HEK293T (cell line): ENCODE data around the gene PDCD6IP.

Source experiments
- CTCF ChIA-PET: fragments of 350-600 bp; formaldehyde crosslinking; extraction: SDS; loops from one replicate; lab custom pipeline; 2021; ENCODE audit warnings: antibody characterized with exemption, inconsistent platforms; lab: Yijun Ruan, JAX
- POLR2A ChIA-PET: fragments of 350-600 bp; formaldehyde crosslinking; extraction: SDS; loops from one replicate; lab custom pipeline; 2020; ENCODE audit warnings: antibody characterized with exemption, inconsistent platforms; lab: Yijun Ruan, JAX
- DNase-seq: peaks from one replicate; pipeline ENCODE4 v3.0.0; 2012; ENCODE audit warnings: mixed read lengths; ENCODE audit errors: extremely low spot score
- ARNT ChIP-seq: fragments of 450-650 bp; IDR thresholded peaks from 2 replicates; pipeline ENCODE4 v1.6.1; 2017; ENCODE audit warnings: mild to moderate bottlenecking
- BHLHE40 ChIP-seq: fragments of 450-650 bp; IDR thresholded peaks from 2 replicates; pipeline ENCODE4 v1.6.1; 2016; ENCODE audit warnings: mild to moderate bottlenecking, moderate library complexity, borderline replicate concordance
- CTBP1 ChIP-seq: fragments of 450-650 bp; IDR thresholded peaks from 2 replicates; pipeline ENCODE4 v1.6.1; 2016; ENCODE audit warnings: borderline replicate concordance
- ELF4 ChIP-seq: fragments of 450-650 bp; IDR thresholded peaks from 2 replicates; pipeline ENCODE4 v1.6.1; 2017; ENCODE audit warnings: antibody characterized with exemption
- FOXA1 ChIP-seq: fragments of 450-650 bp; IDR thresholded peaks from 2 replicates; pipeline ENCODE4 v1.6.1; 2016; ENCODE audit warnings: mild to moderate bottlenecking
- FOXK2 ChIP-seq: fragments of 450-650 bp; IDR thresholded peaks from 2 replicates; pipeline ENCODE4 v1.6.1; 2016; ENCODE audit warnings: mild to moderate bottlenecking
- FOXM1 ChIP-seq: fragments of 450-650 bp; IDR thresholded peaks from 2 replicates; pipeline ENCODE4 v1.6.1; 2017; ENCODE audit warnings: mild to moderate bottlenecking, borderline replicate concordance
- HDGF ChIP-seq: fragments of 450-650 bp; IDR thresholded peaks from 2 replicates; pipeline ENCODE4 v1.6.1; 2017; ENCODE audit warnings: antibody characterized with exemption, borderline replicate concordance
- L3MBTL2 ChIP-seq: fragments of 450-650 bp; conservative IDR thresholded peaks from 2 replicates; pipeline ENCODE4 v1.6.1; 2016; ENCODE audit warnings: mild to moderate bottlenecking
- LEF1 ChIP-seq: fragments of 450-650 bp; IDR thresholded peaks from 2 replicates; pipeline ENCODE4 v1.6.1; 2017; ENCODE audit warnings: mild to moderate bottlenecking, borderline replicate concordance
- NFRKB ChIP-seq: fragments of 450-650 bp; IDR thresholded peaks from 2 replicates; pipeline ENCODE4 v1.6.1; 2016; ENCODE audit warnings: mild to moderate bottlenecking, moderate library complexity
- PKNOX1 ChIP-seq: fragments of 450-650 bp; IDR thresholded peaks from 2 replicates; pipeline ENCODE4 v1.6.1; 2016
- SP1 ChIP-seq: fragments of 450-650 bp; IDR thresholded peaks from 2 replicates; pipeline ENCODE4 v1.6.1; 2017
- SUZ12 ChIP-seq: fragments of 450-650 bp; IDR thresholded peaks from 2 replicates; pipeline ENCODE4 v1.6.1; 2016; ENCODE audit warnings: mild to moderate bottlenecking
- TARDBP ChIP-seq: fragments of 450-650 bp; IDR thresholded peaks from 2 replicates; pipeline ENCODE4 v1.6.1; 2016
- ZNF384 ChIP-seq: fragments of 450-650 bp; IDR thresholded peaks from 2 replicates; pipeline ENCODE4 v1.6.1; 2016

The PDCD6IP gene

GRCh38 chr3:33792167-33792892 lies 6.1 kb upstream of the PDCD6IP start:
- TF ChIP-seq HDGF (no peak), FOXK2 (no peak), SUZ12 (no peak), SP1 (no peak), ZNF384 (no peak), PKNOX1 (no peak), ELF4 (no peak), TARDBP (no peak), BHLHE40 (no peak), FOXM1 (no peak), L3MBTL2 (no peak), CTBP1 (no peak), NFRKB (no peak), ARNT (no peak), LEF1 (no peak), FOXA1 (no peak)
- POLR2A ChIA-PET: no interaction called here
- no peak for DNase-seq
- CTCF ChIA-PET: interaction anchor here (0.6 kb wide), 1 partner anchor 10 kb away, joined by 3 read pairs; no protein-coding TSS in a partner anchor

GRCh38 chr3:33795131-33795530 lies 3.3 kb upstream of the PDCD6IP start:
- ChIA-PET POLR2A (no interaction called here), CTCF (interaction anchor here (0.6 kb wide), 1 partner anchor 245 kb away, joined by 6 read pairs; no protein-coding TSS in a partner anchor)
- DNase-seq: no peak
- TF ChIP-seq TARDBP (no peak), CTBP1 (no peak), PKNOX1 (no peak), FOXM1 (no peak), FOXK2 (no peak), BHLHE40 (no peak), ARNT (no peak), SP1 (no peak), SUZ12 (no peak), L3MBTL2 (no peak), LEF1 (no peak), FOXA1 (no peak), ZNF384 (no peak), NFRKB (no peak), ELF4 (no peak), HDGF (no peak)

GRCh38 chr3:33795856-33796536 lies 2.4 kb upstream of the PDCD6IP start:
- TF ChIP-seq SUZ12 (no peak), NFRKB (no peak), LEF1 (no peak), FOXK2 (no peak), TARDBP (no peak), L3MBTL2 (no peak), SP1 (no peak), CTBP1 (no peak), PKNOX1 (no peak), ELF4 (no peak), BHLHE40 (no peak), FOXM1 (no peak), ZNF384 (no peak), FOXA1 (no peak), ARNT (no peak), HDGF (no peak)
- ChIA-PET CTCF (interaction anchor here (0.6 kb wide), 1 partner anchor 244 kb away, joined by 6 read pairs; no protein-coding TSS in a partner anchor), POLR2A (no interaction called here)
- DNase-seq: no peak

GRCh38 chr3:33798113-33798417 lies 365 bp upstream of the PDCD6IP start:
- TF ChIP-seq CTBP1: no peak
- 0 out of 2 replicates have a peak, but pooled peaks have one; percentile 21 for TF ChIP-seq FOXK2
- ChIA-PET POLR2A (interaction anchor here (0.6 to 2.6 kb wide), 13 partner anchors 8 to 359 kb away, joined by 3 to 15 read pairs (median 4); partner anchors contain the start of gene UBP1), CTCF (interaction anchor here (0.6 to 3.5 kb wide), 3 partner anchors 11 to 155 kb away, joined by 4 to 16 read pairs (median 6); no protein-coding TSS in a partner anchor)
- no peak for DNase-seq

- CTCF ChIA-PET: interaction anchor here (0.6 to 3.5 kb wide), 3 partner anchors 12 to 417 kb away, joined by 3 to 16 read pairs (median 4); no protein-coding TSS in a partner anchor
- TF ChIP-seq LEF1 (no peak), TARDBP (no peak), NFRKB (no peak), FOXA1 (no peak), ZNF384 (no peak), L3MBTL2 (no peak), HDGF (no peak), SP1 (no peak), ARNT (no peak), BHLHE40 (no peak), FOXK2 (no peak), FOXM1 (no peak), ELF4 (no peak), SUZ12 (no peak), CTBP1 (no peak)
- POLR2A ChIA-PET: interaction anchor here (0.5 to 2.6 kb wide), 10 partner anchors 12 to 360 kb away, joined by 3 to 15 read pairs (median 4); partner anchors contain the start of gene UBP1
- DNase-seq: no peak
Observed at GRCh38 chr3:33799202-33799551, 747 bp downstream of the PDCD6IP start.
